ENCODE results near the gene CNTN5. TPM values are rescaled to one million over a fixed set of nuclear protein-coding genes. Genes with fewer than 3 reads are reported as not detected.

CNTN5 gene
- total RNA-seq, 1 donor from 2014 or later, result not detected

GRCh38 chr11:100308202-100308601 is 1287.5 kb downstream of the CNTN5 start:
- ChIA-PET CTCF (no interaction called here), POLR2A (no interaction called here)
- no peak for TF ChIP-seq CTCF (IDR thresholded peaks at IDR 0.05)
- H3K27me3 Mint-ChIP-seq, result no peaks in the 10 kb centered on the region
- no peak overlapping the region for H3K4me3 Mint-ChIP-seq
- no peaks in the 10 kb centered on the region for H3K9me3 Mint-ChIP-seq
- no peaks in the 10 kb centered on the region for H3K36me3 Mint-ChIP-seq (ENCODE audit: low read depth)
- no peak for ATAC-seq (ENCODE audit: low read depth)
- no peak overlapping the region for H3K27ac Mint-ChIP-seq
- intact Hi-C loops (cut with micrococcal nuclease), result no loop called here
- no peak for DNase-seq
- H3K4me1 Mint-ChIP-seq, result no peaks in the 10 kb centered on the region

DNA sequence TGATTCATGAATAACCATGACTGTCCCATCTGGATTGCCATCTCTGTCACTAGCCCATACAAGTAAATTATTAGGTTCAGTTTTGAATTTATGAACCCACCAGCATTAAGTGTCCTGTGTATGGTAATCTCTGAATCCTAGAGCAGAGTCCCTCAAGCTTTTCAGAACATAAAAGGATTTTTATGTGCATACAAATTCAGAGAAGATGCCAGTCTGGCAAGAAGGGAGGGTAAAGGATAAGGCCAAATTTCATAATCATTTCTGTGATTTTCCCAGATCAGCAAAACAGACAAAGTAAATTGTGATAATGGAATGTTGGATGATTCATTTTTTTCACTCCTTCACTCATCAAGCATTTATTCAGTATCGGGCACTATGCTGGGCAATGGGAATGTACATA is 1295.2 kb downstream of the CNTN5 start:
- Mint-ChIP-seq H3K27me3 (no peaks in the 10 kb centered on the region), H3K4me1 (no peaks in the 10 kb centered on the region), H3K4me3 (no peak overlapping the region), H3K27ac (no peak overlapping the region), H3K9me3 (peaks cover 3% of the 10 kb centered on the region), H3K36me3 (ENCODE audit: low read depth) (no peaks in the 10 kb centered on the region)
- intact Hi-C loops (cut with micrococcal nuclease), result no loop called here
- DNase-seq, result no peak
- CTCF ChIA-PET, result no interaction called here
- no peak for TF ChIP-seq CTCF (IDR thresholded peaks at IDR 0.05)
- ATAC-seq (ENCODE audit: low read depth), result no peak
- POLR2A ChIA-PET, result no interaction called here

DNA sequence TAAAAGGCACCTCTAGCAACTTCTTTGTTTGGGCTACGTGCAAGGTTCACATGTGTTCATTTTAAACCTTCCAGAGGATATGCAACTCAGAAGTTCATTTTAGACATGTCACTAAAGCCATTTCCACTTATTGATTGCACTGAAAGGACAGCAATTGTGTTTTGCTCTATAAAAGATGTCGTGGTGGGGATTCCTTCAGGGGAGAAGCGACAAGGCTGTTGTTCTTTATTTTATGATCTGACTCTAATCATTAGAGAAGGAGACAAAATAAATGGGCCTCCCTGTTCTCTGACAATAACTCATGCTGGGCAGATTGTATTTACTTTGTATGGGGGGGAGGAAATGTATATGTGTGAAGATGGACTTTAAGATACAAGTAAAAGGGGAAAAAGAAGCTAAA is 1296.2 kb downstream of the CNTN5 start:
- POLR2A ChIA-PET, result no interaction called here
- Mint-ChIP-seq H3K27me3 (no peaks in the 10 kb centered on the region), H3K4me1 (no peaks in the 10 kb centered on the region), H3K9me3 (peaks cover 7% of the 10 kb centered on the region), H3K36me3 (ENCODE audit: low read depth) (no peaks in the 10 kb centered on the region), H3K27ac (no peak overlapping the region), H3K4me3 (no peak overlapping the region)
- DNase-seq (no peak), ATAC-seq (ENCODE audit: low read depth) (no peak)
- no peak for TF ChIP-seq CTCF (IDR thresholded peaks at IDR 0.05)
- intact Hi-C loops (cut with micrococcal nuclease), result no loop called here
- CTCF ChIA-PET, result no interaction called here

DNA sequence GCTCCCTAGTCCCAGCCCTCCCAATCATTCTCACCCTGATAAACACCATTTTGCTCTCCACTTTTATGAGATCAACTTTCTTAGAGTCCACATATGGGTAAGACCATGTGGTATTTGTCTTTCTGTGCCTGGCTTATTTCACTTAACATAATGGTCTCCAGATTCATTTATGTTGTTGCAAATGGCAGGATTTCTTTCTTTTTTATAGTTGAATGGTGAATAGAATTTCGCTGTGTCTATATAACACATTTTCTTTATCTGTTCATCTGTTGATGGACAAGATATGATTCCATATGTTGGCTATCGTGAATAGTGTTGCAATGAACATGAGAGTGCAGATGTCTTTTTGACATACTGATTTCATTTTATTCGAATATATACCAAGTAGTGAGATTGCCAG is 1298.9 kb downstream of the CNTN5 start:
- Mint-ChIP-seq H3K36me3 (ENCODE audit: low read depth) (no peaks in the 10 kb centered on the region), H3K4me1 (no peaks in the 10 kb centered on the region), H3K4me3 (no peak overlapping the region), H3K9me3 (peaks cover 8% of the 10 kb centered on the region), H3K27ac (no peak overlapping the region), H3K27me3 (no peaks in the 10 kb centered on the region)
- intact Hi-C loops (cut with micrococcal nuclease), result no loop called here
- no peak for TF ChIP-seq CTCF (IDR thresholded peaks at IDR 0.05)
- ChIA-PET CTCF (no interaction called here), POLR2A (no interaction called here)
- DNase-seq, result no peak
- no peak for ATAC-seq (ENCODE audit: low read depth)

- no peaks in the 10 kb centered on the region for H3K4me1 Mint-ChIP-seq
- no peak overlapping the region for H3K4me3 Mint-ChIP-seq
- peaks cover 13% of the 10 kb centered on the region for H3K9me3 Mint-ChIP-seq
- no peak for DNase-seq
- no peaks in the 10 kb centered on the region for H3K27me3 Mint-ChIP-seq
- intact Hi-C loops (cut with micrococcal nuclease), result no loop called here
- POLR2A ChIA-PET, result no interaction called here
- no peak for ATAC-seq (ENCODE audit: low read depth)
- H3K36me3 Mint-ChIP-seq (ENCODE audit: low read depth), result no peaks in the 10 kb centered on the region
- CTCF ChIA-PET, result no interaction called here
- TF ChIP-seq CTCF (IDR thresholded peaks at IDR 0.05), result no peak
- no peak overlapping the region for H3K27ac Mint-ChIP-seq
Measured at GRCh38 chr11:100328626-100329340, 1308.0 kb downstream of the CNTN5 start.

All from activated B cell treated with CpG ODN at 0.5 μM for 24 hours (primary cell).